Spleen (tissue), 7 donors: ENCODE data around the gene LPAR3.

Experiments
- POLR2A ChIP-seq, 3 donors: fragments of 450-650 bp; IDR thresholded peaks; one replicate each; pipeline ENCODE4 v1.5.1; 2017; ENCODE audit warnings: antibody characterized with exemption in 3 of 3, mild to moderate bottlenecking in 1 of 3
- TF ChIP-seq, protein P1 (sequence below), 11 experiments: fragments of 200-600 bp in 7 of 11; fragments of 450-650 bp in 4 of 11; sonication (generic) in 4 of 11; IDR thresholded peaks in 8 of 11; conservative IDR thresholded peaks in 3 of 11; 1 replicate in 7 of 11; 2 replicates in 4 of 11; pipeline versions ENCODE4 v1.4.0 to v1.8.0; 2016 to 2021; ENCODE audit warnings: antibody characterized with exemption in 11 of 11, inconsistent platforms in 4 of 11, mild to moderate bottlenecking in 1 of 11
- donor health status: DM: no; HTN: no; CAD: no; lungs with moderate emphysema.
- donor health status: DM: no; HTN: no; CAD: no.
- donor health status: DM: no; HTN: no; CAD: no.

DNA sequence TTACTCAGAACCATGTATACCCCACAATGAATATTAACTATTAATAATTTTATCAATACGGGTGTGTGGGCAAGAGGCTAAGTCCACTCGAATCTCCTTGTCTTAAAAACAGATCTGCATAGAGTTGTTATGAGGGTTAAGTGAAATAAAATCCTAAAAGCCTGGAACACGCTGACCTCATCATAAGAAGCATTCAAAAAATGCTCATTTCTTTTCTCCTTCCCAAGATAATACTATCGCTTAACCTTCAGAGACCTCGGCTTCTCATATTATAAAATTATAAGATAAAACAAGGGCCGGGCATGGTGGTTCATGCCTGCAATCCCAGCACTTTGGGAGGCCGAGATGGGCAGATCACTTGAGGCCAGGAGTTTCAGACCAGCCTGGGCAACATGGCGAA, 35.1 kb downstream of the LPAR3 start:
- TF ChIP-seq, protein P1, sequence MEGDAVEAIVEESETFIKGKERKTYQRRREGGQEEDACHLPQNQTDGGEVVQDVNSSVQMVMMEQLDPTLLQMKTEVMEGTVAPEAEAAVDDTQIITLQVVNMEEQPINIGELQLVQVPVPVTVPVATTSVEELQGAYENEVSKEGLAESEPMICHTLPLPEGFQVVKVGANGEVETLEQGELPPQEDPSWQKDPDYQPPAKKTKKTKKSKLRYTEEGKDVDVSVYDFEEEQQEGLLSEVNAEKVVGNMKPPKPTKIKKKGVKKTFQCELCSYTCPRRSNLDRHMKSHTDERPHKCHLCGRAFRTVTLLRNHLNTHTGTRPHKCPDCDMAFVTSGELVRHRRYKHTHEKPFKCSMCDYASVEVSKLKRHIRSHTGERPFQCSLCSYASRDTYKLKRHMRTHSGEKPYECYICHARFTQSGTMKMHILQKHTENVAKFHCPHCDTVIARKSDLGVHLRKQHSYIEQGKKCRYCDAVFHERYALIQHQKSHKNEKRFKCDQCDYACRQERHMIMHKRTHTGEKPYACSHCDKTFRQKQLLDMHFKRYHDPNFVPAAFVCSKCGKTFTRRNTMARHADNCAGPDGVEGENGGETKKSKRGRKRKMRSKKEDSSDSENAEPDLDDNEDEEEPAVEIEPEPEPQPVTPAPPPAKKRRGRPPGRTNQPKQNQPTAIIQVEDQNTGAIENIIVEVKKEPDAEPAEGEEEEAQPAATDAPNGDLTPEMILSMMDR (IDR thresholded peaks at IDR 0.05 in 8 of 11, conservative IDR thresholded peaks at IDR 0.05 in 3 of 11) = no peak
- no peak for TF ChIP-seq POLR2A (IDR thresholded peaks at IDR 0.05)
